MV-4-11 (cell line): ENCODE data around the gene TSPAN3.
A peak's percentile ranks its signal among the peaks of the same experiment; 100 is the strongest.

Source experiments
- DNase-seq: peaks from one replicate; lab custom pipeline; 2025; lab: John Stamatoyannopoulos, UW

Gene TSPAN3

DNA sequence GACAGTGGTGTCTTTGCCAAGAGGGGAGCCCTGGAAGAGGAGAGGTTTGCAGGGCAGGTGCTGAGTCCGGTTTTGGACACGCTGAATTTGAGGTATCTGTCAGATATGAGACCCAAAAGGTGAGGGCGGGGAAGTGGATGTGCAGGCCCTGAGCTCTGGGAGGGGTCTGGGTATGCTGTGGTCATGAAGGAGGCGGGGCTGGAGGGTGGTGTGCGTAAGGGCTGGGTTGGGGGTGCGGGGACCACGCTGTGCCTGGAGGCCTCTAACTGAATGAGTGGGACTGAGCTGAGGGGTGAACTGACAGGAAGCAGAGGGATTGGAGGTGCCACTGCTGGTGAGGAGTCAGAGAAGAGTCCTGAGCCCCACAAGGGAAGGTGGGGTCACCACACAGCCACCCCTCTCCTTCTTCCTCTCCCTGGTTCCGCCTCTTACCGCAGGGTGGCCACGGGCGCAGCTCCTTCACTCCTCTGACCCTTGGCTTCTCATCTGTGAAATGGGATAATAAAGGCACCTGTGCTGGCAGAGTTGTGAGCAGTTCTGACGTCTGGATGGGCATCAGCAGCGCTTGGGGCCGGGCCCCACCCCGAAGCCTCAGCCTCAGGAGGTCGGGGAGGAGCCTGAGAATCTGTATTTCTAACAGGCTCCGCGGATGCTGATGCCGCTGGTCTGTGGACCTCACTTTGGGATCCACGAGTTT, 47.2 kb downstream of the TSPAN3 start:
- DNase-seq, result no peak

GRCh38 chr15:77022646-77023575, 48.0 kb downstream of the TSPAN3 start:
- no peak for DNase-seq

- peak; percentile 67 for DNase-seq
Observed at GRCh38 chr15:77021803-77022381, 49.0 kb downstream of the TSPAN3 start.

GRCh38 chr15:77021088-77021481, 49.8 kb downstream of the TSPAN3 start:
- DNase-seq, result no peak

GRCh38 chr15:77020348-77021087, 50.4 kb downstream of the TSPAN3 start:
- DNase-seq, result no peak

GRCh38 chr15:77019521-77020331, 51.2 kb downstream of the TSPAN3 start:
- DNase-seq, result peak; percentile 46

DNA sequence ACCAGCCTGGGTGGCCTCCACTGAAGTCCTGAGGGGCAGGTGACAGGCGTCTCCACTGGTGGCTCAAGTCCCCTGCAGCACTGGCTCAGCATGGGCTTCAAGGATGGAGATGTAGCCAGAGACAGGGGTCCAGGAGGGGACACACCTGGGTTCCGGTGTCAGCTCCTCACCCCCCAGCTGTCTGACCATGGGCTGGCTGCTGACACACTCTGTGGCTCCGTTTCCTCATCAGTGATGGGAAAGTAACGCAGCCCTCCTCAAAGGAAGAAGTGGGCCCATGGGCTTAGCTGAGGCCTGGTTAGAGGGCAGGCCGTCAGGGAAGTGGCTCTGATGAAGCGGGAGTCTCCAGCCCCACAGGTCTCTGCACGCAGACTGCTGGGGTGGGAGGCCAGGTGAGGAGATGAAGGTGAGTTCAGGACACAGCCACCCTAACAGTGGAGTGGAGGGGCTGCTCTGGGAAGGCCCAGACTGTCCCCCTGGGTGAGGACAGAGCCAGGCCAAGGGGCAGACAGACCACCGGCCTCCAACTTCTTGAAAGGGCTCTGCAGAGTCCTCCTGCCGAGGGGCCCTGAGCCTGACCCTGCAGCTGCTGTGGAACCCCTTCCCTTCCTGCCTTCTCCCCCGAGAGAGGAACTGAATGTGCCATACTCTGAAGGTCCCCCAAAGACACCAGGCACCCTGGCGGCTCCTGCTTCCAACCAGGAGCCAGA, 52.0 kb downstream of the TSPAN3 start:
- peak; percentile 45 for DNase-seq

DNA sequence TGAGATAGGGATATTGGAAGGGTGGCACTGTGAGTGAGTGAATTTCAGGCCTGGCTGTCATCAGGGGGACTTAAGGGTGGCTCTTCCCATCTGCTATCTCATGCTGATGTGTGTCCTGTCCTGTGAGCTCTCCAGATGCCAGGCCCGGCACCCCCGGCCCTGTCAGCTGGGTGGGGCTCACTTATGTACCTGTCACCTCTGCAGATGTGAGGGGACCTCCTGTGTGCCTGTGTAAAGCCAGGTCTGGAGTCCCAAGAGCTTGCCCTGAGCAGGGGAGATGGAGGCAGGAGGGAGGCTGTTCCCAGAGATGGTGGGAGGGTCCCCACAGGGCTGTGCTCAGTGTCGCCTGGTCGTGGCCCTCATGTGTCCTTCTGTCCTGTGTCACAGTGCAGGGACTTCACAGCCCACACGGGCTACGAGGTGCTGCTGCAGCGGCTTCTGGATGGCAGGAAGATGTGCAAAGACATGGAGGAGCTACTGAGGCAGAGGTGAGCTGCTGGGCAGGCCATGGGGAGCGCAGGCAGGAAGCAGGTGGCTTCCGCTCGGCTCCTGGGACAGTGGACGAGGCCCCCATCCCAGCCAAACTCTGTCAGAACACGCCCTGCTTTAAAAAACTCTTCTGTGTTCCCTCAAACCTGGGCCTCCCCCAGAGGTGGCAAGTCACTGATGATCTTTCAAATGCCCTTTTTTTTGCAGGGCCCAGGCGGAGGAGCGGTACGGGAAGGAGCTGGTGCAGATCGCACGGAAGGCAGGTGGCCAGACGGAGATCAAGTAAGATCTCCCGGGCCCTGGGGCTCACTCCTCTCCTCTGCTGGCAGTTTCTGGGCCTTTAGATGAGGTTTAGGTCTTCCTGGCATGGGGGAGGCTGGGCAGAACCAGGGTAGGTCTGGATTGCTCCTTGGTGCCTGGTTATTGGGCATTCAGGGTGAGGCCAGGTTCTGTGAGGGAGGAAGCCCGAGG, 52.9 kb downstream of the TSPAN3 start:
- no peak for DNase-seq

- DNase-seq, result no peak
Observed at GRCh38 chr15:77017091-77017660, 53.7 kb downstream of the TSPAN3 start.

DNA sequence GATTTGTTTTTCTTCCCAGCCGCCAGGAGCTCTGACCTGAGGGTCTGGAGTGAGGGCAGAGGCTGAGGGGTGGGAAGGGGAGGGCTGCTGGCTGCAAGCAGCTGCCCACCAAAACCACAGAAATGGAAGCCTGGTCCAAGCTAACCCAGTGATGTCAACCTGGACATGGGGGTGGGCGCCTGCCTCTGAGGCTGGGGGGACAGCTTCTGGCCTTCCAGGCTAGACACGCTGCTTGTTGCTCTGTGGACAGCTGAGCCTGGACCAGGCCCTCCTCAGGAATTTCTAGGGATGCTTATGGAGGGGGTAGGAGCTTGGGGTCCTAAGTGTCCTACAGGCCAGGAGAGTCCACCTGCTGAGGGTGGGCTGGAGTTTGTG, 54.6 kb downstream of the TSPAN3 start:
- no peak for DNase-seq

DNA sequence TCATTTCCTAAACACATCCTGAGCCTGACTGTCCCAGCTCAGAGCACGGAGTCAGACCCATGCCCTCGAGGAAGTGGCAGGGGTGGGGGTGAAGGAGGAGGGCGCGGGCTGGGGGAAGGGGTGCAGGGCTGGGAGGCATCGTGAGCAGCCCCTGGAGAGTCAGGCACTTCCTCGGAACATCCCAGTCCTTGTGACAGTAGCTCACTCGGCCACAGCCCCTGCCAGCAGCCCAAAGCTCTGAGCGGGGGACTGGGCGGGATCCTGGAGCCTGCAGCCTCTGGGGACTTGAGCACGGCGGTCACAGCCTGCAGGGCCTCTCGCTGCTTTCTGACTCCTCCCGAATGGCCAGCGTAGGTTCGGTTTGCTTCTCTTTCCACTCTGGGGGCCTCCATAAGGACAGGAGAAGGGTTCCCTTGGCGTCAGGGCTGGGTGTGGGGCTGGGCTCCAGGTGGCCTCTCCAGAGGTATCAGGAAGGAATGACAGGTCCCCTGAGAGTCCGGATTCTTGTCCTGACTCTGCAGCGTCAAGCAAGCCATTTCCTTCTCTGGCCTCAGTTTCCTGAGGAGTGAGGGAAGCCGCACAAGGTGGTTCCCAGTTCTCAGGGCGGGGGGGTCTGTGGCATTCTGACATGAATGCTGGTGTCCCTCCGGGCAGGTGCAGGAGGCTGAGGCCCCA, 55.1 kb downstream of the TSPAN3 start:
- peak; percentile 12 for DNase-seq

DNA sequence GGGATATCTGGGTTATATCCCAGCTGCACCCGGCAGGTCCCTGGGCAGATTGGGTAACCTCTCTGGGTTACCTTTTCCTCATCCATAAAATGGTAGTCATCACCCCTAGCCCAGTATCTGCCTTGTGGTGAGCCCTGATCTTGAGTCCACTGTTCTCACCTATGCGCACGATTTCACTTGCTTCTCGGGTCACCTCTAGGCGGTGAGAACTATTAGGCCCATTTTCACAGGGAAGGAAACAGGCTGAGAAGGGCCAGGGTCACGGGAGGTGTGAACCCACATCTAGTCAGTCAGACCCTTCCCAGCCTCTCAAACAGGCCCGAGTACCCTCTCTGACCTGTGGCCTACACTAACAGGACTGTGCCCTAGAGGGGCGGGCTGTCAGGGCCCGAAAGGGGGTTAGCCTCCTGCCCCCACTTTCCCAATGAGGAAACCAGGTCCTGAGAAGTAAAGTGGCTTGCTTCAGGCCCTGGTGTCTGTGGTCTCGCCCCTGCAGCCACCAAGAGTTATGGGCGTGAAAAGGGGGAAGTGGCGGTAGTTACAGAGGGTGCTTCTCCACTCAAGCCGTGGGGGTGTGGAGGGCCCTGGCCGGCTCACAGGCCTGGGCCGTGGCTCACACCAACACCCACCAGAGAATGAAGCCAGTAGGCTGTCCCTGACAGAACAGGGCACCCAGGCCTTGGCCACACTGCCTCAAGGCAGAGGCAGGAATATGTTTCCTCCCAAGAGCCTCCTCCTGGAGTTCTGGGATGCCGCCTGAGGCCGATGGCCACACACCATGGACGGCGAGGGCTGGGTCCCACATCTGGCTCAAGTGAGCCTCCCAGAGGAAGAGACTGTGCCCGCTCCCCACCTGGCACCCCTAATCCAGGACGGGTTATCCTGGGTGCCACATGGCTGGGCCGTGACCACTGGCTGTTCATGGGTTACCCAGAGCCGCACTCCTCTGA, 56.5 kb downstream of the TSPAN3 start:
- DNase-seq, result peak; percentile 95

DNA sequence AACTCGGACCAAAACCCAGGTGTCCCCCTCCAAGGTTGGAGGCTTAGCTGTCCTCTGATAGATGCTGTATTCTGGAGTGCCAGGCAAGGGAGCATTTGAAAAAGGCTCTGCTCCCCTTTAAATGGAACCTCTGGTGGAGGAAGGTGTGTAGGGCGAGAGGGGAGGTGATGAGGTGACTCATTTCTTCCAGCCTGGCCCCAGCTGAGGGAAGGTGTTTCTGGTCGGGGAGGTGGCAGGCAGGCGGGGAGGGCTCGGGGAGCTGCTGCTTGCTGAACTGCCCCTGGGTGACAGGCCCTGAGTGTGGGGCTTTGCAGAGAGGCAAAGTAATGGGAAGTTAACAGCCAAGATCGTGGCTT, 57.2 kb downstream of the TSPAN3 start:
- no peak for DNase-seq

DNA sequence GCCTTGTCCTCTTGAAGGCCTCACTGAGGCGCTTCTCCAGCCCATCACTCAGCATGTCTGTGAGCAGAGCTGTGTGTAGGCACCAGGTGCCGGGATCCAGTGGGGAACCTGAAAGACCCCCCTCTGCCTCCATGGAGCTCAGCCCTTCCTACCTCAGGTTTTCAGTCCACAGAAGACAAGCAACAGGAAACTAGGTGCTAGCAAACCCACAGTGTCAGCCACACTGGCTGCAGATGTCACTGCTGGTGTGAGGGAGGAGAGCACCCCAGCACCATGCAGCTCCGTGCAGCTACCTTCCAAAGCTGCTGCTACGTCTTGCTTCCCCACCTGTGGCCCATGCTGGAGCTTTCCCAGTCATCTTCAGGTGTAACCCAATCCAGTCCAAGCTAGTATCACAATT, 58.0 kb downstream of the TSPAN3 start:
- no peak for DNase-seq

DNA sequence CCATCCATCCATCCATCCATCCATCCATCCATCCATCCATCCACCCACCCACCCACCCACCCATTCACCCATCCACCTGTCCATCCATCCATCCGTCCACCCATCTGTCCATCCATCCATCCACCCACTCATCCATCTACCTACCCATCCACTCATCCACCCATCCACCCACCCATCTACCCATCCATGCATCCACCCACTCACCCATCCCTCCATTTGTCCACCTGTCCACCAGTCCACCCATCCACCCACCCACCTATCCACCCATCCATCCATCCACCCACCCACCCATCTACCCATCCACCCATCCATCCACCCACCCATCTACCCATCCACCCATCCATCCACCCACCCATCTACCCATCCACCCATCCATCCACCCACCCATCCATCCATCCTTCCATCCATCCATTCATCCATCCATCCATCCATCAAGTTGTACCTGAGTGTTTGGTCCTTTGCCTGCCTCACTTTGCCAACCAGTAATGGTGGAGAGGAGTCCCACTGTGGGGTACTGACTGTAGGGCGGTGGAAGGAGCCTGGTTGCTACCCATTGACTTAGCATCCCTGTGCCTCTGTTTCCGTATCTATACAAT, 58.7 kb downstream of the TSPAN3 start:
- no peak for DNase-seq

DNA sequence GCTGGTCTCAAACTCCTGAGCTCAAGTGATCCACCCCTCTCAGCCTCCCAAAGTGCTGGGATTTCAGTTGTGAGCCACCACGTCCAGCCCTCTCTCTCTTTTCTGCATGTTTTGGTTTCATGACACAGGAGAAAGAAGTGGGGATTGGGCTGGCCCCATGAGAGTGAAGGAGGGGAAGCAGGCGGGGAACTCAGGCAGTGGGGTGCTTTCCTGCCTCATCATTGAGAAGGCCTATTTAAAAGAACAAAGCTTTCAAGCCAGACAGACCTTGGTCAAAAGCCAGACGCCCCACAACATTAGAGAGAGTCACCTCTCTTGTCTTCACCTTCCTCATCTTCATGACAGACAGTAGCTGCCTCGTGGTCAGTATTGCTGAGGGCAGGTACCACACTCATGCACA, 60.1 kb downstream of the TSPAN3 start:
- no peak for DNase-seq

DNA sequence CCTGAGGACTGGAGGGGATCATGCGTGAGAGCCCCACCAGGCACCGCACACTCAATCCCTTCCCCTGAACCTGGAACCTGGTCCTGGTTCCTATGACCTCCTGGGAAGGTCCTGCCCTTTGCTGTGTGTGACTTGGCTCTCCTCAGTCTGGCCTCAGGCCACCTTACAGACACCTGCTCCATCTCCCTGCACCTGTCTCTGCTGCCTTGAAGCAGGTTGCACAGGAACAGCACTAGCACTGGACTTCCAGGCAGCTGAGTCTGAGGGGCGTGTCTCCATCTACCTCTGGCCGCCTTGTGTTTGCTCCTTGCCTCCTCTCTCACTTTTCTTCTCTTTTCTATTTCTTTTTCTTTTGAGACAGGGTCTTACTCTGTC, 60.6 kb downstream of the TSPAN3 start:
- no peak for DNase-seq
